H9 (cell line): ENCODE results near the gene SH3RF3. TPM values are rescaled to one million over a fixed set of nuclear protein-coding genes. Genes with fewer than 3 reads are reported as not detected.

ENCODE experiments used
- DNase-seq: peaks from one replicate; pipeline ENCODE4 v3.0.0-alpha.2; 2017
- H2AFZ ChIP-seq: one replicate; pipeline ENCODE4 v1.6.1; 2013; ENCODE audit warnings: mild to moderate bottlenecking, low read length, control low read depth, moderate library complexity
- H2AK5ac ChIP-seq: 2 replicates; pipeline ENCODE4 v1.6.1; 2013; ENCODE audit warnings: low read length, control low read depth, mixed read lengths; ENCODE audit not compliant: insufficient read length
- H2BK120ac ChIP-seq: one replicate; pipeline ENCODE4 v1.6.1; 2013; ENCODE audit warnings: low read depth, mild to moderate bottlenecking, low read length, control low read depth, inconsistent platforms; ENCODE audit not compliant: poor library complexity, severe bottlenecking
- H2BK12ac ChIP-seq: 2 replicates; pipeline ENCODE4 v1.6.1; 2013; ENCODE audit warnings: low read length, control low read depth, mixed read lengths, low read depth; ENCODE audit not compliant: insufficient read length
- H2BK15ac ChIP-seq: 2 replicates; pipeline ENCODE4 v1.6.1; 2013; ENCODE audit warnings: low read depth, low read length, control low read depth
- H2BK20ac ChIP-seq: one replicate; pipeline ENCODE4 v1.6.1; 2013; ENCODE audit warnings: low read depth, mild to moderate bottlenecking, low read length, control low read depth, inconsistent platforms; ENCODE audit not compliant: poor library complexity, severe bottlenecking
- H2BK5ac ChIP-seq: 2 replicates; pipeline ENCODE4 v1.6.1; 2013; ENCODE audit warnings: low read length, control low read depth, mixed read lengths; ENCODE audit not compliant: insufficient read length
- H3K14ac ChIP-seq: 2 replicates; pipeline ENCODE4 v1.6.1; 2013; ENCODE audit warnings: low read length, control low read depth; ENCODE audit not compliant: insufficient read depth
- H3K18ac ChIP-seq: 2 replicates; pipeline ENCODE4 v1.6.1; 2013; ENCODE audit warnings: low read depth, mild to moderate bottlenecking, mixed read lengths, low read length, control low read depth; ENCODE audit not compliant: insufficient read length
- H3K23ac ChIP-seq: 2 replicates; pipeline ENCODE4 v1.6.1; 2013; ENCODE audit warnings: low read length, control low read depth, mixed read lengths, low read depth; ENCODE audit not compliant: insufficient read length
- H3K23me2 ChIP-seq: 2 replicates; pipeline ENCODE4 v1.6.1; 2013; ENCODE audit warnings: low read depth, mild to moderate bottlenecking, mixed read lengths, low read length, control low read depth; ENCODE audit not compliant: insufficient read length, poor library complexity, severe bottlenecking
- H3K27ac ChIP-seq: 2 replicates; pipeline ENCODE4 v1.5.1; 2013; ENCODE audit warnings: low read length, control low read depth, mixed read lengths, low read depth; ENCODE audit not compliant: insufficient read length
- H3K27me3 ChIP-seq: 2 replicates; pipeline ENCODE4 v1.6.1; 2013; ENCODE audit warnings: low read length, control low read depth, inconsistent platforms; ENCODE audit not compliant: insufficient read depth
- H3K4ac ChIP-seq: 2 replicates; pipeline ENCODE4 v1.6.1; 2013; ENCODE audit warnings: low read depth, mild to moderate bottlenecking, control low read depth, inconsistent platforms, low read length, moderate library complexity
- H3K4me1 ChIP-seq: 2 replicates; pipeline ENCODE4 v1.6.1; 2013; ENCODE audit warnings: low read length, control low read depth, inconsistent platforms; ENCODE audit not compliant: insufficient read depth
- H3K4me2 ChIP-seq: 2 replicates; pipeline ENCODE4 v1.6.1; 2013; ENCODE audit warnings: low read length, control low read depth, mixed read lengths; ENCODE audit not compliant: insufficient read length, insufficient read depth
- H3K56ac ChIP-seq: 2 replicates; pipeline ENCODE4 v1.6.1; 2013; ENCODE audit warnings: low read depth, mild to moderate bottlenecking, mixed read lengths, low read length, control low read depth; ENCODE audit not compliant: insufficient read length
- H3K79me1 ChIP-seq: 2 replicates; pipeline ENCODE4 v1.6.1; 2013; ENCODE audit warnings: low read depth, mild to moderate bottlenecking, moderate library complexity, low read length, control low read depth, inconsistent platforms; ENCODE audit not compliant: insufficient read depth, poor library complexity, severe bottlenecking
- H3K79me2 ChIP-seq: 2 replicates; pipeline ENCODE4 v1.6.1; 2013; ENCODE audit warnings: low read length, control low read depth, inconsistent platforms; ENCODE audit not compliant: insufficient read depth
- H3K9ac ChIP-seq: 2 replicates; pipeline ENCODE4 v1.6.1; 2013; ENCODE audit warnings: low read length, control low read depth, mixed read lengths; ENCODE audit not compliant: insufficient read length; ENCODE audit errors: extremely low read depth
- H3K9me3 ChIP-seq: one replicate; pipeline ENCODE4 v1.6.1; 2013; ENCODE audit warnings: low read depth, low read length, inconsistent platforms; ENCODE audit not compliant: control insufficient read depth
- H3T11ph ChIP-seq: one replicate; pipeline ENCODE4 v1.6.1; 2013; ENCODE audit warnings: mild to moderate bottlenecking, low read length, control low read depth, inconsistent platforms
- H4K20me1 ChIP-seq: one replicate; pipeline ENCODE4 v1.6.1; 2013; ENCODE audit not compliant: control insufficient read depth, insufficient read length, insufficient read depth
- H4K5ac ChIP-seq: 2 replicates; pipeline ENCODE4 v1.6.1; 2013; ENCODE audit warnings: low read depth, mild to moderate bottlenecking, mixed read lengths, low read length, control low read depth; ENCODE audit not compliant: insufficient read length
- H4K8ac ChIP-seq: replicated peaks from 2 replicates; pipeline ENCODE4 v1.6.1; 2013; ENCODE audit warnings: low read length, control low read depth, mixed read lengths, low read depth; ENCODE audit not compliant: insufficient read length
- H4K91ac ChIP-seq: 2 replicates; pipeline ENCODE4 v1.6.1; 2013; ENCODE audit warnings: low read depth, mild to moderate bottlenecking, moderate library complexity, mixed read lengths, low read length, control low read depth; ENCODE audit not compliant: insufficient read length
- H3K27ac Mint-ChIP-seq, 3 experiments: 2 replicates in 2 of 3; 3 replicates in 1 of 3; pipeline ENCODE4 v1.8.0; 2020 to 2021; ENCODE audit warnings: mixed read lengths in 3 of 3, mild to moderate bottlenecking in 1 of 3, moderate library complexity in 1 of 3
- H3K27me3 Mint-ChIP-seq: 2 replicates; pipeline ENCODE4 v1.8.0; 2021; ENCODE audit warnings: low read depth, mild to moderate bottlenecking, moderate library complexity, mixed read lengths
- H3K36me3 Mint-ChIP-seq, 3 experiments: 2 replicates in 2 of 3; 3 replicates in 1 of 3; pipeline ENCODE4 v1.8.0; 2020 to 2021; ENCODE audit warnings: low read depth in 3 of 3, mixed read lengths in 3 of 3; ENCODE audit not compliant: insufficient read depth in 1 of 3
- H3K4me1 Mint-ChIP-seq, 2 experiments: 2 replicates each; pipeline ENCODE4 v1.8.0; 2020; ENCODE audit warnings: mixed read lengths in 2 of 2
- H3K4me3 Mint-ChIP-seq, 2 experiments: 2 replicates in 1 of 2; 3 replicates in 1 of 2; pipeline ENCODE4 v1.8.0; 2020 to 2021; ENCODE audit warnings: mild to moderate bottlenecking in 2 of 2, mixed read lengths in 2 of 2, moderate library complexity in 1 of 2
- H3K9me3 Mint-ChIP-seq, 2 experiments: 2 replicates in 1 of 2; 3 replicates in 1 of 2; pipeline ENCODE4 v1.8.0; 2020; ENCODE audit warnings: mild to moderate bottlenecking in 2 of 2, mixed read lengths in 2 of 2, moderate library complexity in 1 of 2
- WGBS: extraction: QIAGEN DNeasy Blood & Tissue Kit; methylation state at CpG from one replicate; pipeline ENCODE4 v1.1.7; 2013; ENCODE audit warnings: missing lambda C conversion rate, low lambda C conversion rate, mixed read lengths; ENCODE audit not compliant: insufficient read length; ENCODE audit errors: extremely low coverage; 5-methylcytosine and 5-hydroxymethylcytosine counted together
- total RNA-seq: library from RNA; stranded (reverse); gene quantifications from 2 replicates; pipeline ENCODE4 v1.2.1, GENCODE V29; 2021
- TF ChIP-seq, protein P1 (sequence below): fragments of 200-600 bp; sonication (generic); conservative IDR thresholded peaks from 3 replicates; pipeline ENCODE4 v1.8.0; 2021; ENCODE audit warnings: antibody characterized with exemption, mild to moderate bottlenecking

The SH3RF3 gene
- total RNA-seq, 1 experiment from 2014 or later, result 0.46 TPM

DNA sequence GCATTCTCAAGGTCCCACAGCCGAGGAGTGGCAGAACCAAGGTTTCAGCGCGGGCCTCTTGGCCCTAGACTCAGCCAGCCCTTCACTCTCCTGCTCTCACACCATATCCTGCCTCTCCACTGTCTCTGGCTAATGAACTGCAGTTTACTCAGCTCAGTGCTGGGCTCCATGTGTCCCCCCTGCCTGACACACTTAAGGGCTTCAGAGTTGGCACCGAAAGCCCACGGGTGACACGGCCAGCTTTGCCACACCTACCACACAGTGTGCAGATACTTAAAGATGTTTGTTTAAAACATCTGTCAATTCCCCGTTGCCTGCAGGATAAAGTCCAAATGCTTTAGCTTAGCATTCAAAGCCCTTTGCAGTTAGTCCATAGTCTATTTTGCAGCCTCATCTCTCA is 243.6 kb downstream of the SH3RF3 start:
- no peaks in the 10 kb centered on the region for H3K79me2 ChIP-seq
- no peaks in the 10 kb centered on the region for H3K27me3 Mint-ChIP-seq
- no peaks in the 10 kb centered on the region for H4K20me1 ChIP-seq
- no peaks in the 10 kb centered on the region for H3K4me1 ChIP-seq
- no peak overlapping the region for H4K91ac ChIP-seq
- H3K23me2 ChIP-seq, result no peaks in the 10 kb centered on the region
- no peak overlapping the region for H3K14ac ChIP-seq
- H3K79me1 ChIP-seq, result no peaks in the 10 kb centered on the region
- no peak overlapping the region for H2BK120ac ChIP-seq
- no peak overlapping the region for H3K27ac ChIP-seq
- no peak overlapping the region for H2BK15ac ChIP-seq
- H2BK12ac ChIP-seq, result no peak overlapping the region
- no peak overlapping the region for H3K18ac ChIP-seq
- TF ChIP-seq, protein P1, sequence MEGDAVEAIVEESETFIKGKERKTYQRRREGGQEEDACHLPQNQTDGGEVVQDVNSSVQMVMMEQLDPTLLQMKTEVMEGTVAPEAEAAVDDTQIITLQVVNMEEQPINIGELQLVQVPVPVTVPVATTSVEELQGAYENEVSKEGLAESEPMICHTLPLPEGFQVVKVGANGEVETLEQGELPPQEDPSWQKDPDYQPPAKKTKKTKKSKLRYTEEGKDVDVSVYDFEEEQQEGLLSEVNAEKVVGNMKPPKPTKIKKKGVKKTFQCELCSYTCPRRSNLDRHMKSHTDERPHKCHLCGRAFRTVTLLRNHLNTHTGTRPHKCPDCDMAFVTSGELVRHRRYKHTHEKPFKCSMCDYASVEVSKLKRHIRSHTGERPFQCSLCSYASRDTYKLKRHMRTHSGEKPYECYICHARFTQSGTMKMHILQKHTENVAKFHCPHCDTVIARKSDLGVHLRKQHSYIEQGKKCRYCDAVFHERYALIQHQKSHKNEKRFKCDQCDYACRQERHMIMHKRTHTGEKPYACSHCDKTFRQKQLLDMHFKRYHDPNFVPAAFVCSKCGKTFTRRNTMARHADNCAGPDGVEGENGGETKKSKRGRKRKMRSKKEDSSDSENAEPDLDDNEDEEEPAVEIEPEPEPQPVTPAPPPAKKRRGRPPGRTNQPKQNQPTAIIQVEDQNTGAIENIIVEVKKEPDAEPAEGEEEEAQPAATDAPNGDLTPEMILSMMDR, result no peak
- no peak overlapping the region for H3K23ac ChIP-seq
- no peak overlapping the region for H3T11ph ChIP-seq
- no peak for DNase-seq
- no peak overlapping the region for H4K8ac ChIP-seq
- no peak overlapping the region for H3K27ac Mint-ChIP-seq
- H2BK20ac ChIP-seq, result no peak overlapping the region
- no peak overlapping the region for H3K56ac ChIP-seq
- H3K9ac ChIP-seq, result no peak overlapping the region
- no peaks in the 10 kb centered on the region for H3K36me3 Mint-ChIP-seq
- H2BK5ac ChIP-seq, result no peak overlapping the region
- WGBS, result no CpG with 5 or more reads among the region's 7 CpGs
- H3K4me3 Mint-ChIP-seq, result no peak overlapping the region
- H3K9me3 Mint-ChIP-seq, result no peaks in the 10 kb centered on the region
- H2AK5ac ChIP-seq, result no peak overlapping the region
- no peaks in the 10 kb centered on the region for H3K4me1 Mint-ChIP-seq
- no peak overlapping the region for H3K4ac ChIP-seq
- no peak overlapping the region for H3K4me2 ChIP-seq
- no peak overlapping the region for H2AFZ ChIP-seq
- H3K27me3 ChIP-seq, result no peaks in the 10 kb centered on the region
- H4K5ac ChIP-seq, result no peak overlapping the region
- no peaks in the 10 kb centered on the region for H3K9me3 ChIP-seq
